GM21619 (cell line): ENCODE data around the gene CCT6A.
A peak's percentile ranks its signal among the peaks of the same experiment; 100 is the strongest.
"Not testable (repeated sequence)": the region's sequence is repeated elsewhere in the genome, so short reads cannot be mapped to it uniquely, and the experiment has no call there.

ENCODE experiments used
- ATAC-seq: cut with Tn5 transposase; IDR thresholded peaks from one replicate; pipeline ENCODE4 v1.9.1; 2021; ENCODE audit not compliant: unreplicated experiment

CCT6A gene, protein sequence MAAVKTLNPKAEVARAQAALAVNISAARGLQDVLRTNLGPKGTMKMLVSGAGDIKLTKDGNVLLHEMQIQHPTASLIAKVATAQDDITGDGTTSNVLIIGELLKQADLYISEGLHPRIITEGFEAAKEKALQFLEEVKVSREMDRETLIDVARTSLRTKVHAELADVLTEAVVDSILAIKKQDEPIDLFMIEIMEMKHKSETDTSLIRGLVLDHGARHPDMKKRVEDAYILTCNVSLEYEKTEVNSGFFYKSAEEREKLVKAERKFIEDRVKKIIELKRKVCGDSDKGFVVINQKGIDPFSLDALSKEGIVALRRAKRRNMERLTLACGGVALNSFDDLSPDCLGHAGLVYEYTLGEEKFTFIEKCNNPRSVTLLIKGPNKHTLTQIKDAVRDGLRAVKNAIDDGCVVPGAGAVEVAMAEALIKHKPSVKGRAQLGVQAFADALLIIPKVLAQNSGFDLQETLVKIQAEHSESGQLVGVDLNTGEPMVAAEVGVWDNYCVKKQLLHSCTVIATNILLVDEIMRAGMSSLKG

GRCh38 chr7:56051339-56052191 lies at the start of gene CCT6A, which contains the start of gene PSPH:
Gene CCT6A (plus strand): TSS chr7:56051765. CDS start chr7:56051849, 84 bp downstream.
Gene PSPH (minus strand): TSS chr7:56051444. CDS start chr7:56021212, 30,232 bp downstream.
- ATAC-seq = peak; percentile 92

DNA sequence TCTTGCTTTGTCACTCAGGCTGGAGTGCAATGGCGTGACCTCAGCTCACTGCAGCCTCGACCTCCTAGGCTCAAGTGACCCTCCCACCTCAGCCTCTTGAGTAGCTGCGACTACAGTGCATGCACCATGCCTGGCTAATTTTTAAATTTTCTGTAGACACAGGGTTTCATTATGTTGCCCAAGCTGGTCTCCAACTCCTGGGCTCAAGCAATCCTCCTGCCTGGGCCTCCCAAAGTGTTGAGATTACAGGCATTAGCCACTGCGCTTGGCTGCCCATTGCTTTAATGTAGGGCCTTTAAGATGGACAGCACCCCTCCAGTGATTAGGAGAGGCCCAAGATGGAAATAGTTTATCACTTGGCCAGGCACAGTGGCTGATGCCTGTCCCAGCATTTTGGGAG lies 47.8 kb upstream of the CCT6A start:
- no peak for ATAC-seq

DNA sequence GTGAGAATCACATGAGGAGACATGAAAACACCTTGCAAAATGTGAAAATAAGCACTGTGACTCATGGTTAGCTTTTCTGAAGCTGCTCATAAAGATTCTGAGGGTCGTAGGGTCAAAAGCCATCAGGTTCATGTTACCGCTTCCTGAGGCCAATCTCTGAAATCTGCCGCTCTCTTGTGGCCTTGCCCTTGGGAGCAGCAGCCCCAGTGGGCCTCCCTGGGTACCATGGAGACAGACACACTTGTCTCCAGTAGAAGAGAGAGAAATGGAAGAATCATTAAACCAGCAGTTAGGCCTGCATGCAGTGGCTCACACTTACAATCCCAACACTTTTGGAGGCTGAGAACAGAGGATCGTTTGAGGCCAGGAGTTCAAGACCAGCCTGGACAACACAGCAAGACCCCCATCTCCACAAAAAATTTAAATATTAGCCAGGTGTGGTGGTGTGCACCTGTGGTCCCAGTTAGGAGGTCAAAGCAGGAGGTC lies 44.4 kb upstream of the CCT6A start:
- no peak for ATAC-seq

DNA sequence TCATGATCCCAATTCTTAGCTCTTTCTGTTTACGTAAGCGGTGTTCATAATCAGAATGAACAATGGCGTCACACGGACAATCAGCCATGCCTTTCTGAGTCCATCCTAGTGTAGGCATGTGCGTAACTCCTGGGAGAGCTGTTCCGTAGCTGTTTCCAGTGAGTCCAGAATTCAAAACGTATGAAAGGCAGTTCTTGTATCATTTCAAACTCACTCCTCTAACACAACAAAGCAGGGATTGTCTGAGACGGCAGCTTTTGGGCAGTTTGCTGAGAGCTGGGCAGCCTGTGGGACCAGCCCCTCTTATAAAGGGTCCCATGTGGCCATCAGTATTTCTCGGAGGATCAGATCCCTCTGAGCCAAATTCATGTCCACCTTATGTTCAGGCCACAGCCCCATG lies 43.7 kb upstream of the CCT6A start:
- no peak for ATAC-seq

GRCh38 chr7:56009695-56010094 lies 41.9 kb upstream of the CCT6A start:
- no peak for ATAC-seq

GRCh38 chr7:56017015-56017414 lies 34.5 kb upstream of the CCT6A start:
- not testable (repeated sequence) for ATAC-seq

DNA sequence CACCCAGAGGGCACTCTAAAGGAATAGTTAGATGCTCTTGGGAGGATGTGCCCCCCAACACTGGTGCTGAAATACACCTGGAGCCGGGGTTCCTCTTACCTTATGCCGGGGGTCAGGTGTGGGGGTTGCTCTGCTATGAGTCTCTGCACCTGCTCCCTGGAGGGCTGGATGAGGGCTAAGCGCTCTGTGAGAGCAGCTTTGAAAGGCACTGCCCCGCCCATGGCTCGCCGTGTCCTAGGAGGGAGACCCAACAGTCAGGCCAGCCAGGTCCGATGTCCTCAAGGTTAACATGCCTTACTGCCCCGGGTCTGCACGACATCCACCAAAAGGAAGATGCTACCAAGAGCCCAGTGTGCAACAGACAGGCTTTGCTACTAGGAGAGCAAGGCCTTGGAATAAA lies 32.1 kb upstream of the CCT6A start:
- no peak for ATAC-seq

- ATAC-seq = no peak
These were observed 28.1 kb upstream of the CCT6A start for GRCh38 chr7:56023500-56023899.

- ATAC-seq = no peak
These were observed 25.0 kb upstream of the CCT6A start for GRCh38 chr7:56026538-56026937.

DNA sequence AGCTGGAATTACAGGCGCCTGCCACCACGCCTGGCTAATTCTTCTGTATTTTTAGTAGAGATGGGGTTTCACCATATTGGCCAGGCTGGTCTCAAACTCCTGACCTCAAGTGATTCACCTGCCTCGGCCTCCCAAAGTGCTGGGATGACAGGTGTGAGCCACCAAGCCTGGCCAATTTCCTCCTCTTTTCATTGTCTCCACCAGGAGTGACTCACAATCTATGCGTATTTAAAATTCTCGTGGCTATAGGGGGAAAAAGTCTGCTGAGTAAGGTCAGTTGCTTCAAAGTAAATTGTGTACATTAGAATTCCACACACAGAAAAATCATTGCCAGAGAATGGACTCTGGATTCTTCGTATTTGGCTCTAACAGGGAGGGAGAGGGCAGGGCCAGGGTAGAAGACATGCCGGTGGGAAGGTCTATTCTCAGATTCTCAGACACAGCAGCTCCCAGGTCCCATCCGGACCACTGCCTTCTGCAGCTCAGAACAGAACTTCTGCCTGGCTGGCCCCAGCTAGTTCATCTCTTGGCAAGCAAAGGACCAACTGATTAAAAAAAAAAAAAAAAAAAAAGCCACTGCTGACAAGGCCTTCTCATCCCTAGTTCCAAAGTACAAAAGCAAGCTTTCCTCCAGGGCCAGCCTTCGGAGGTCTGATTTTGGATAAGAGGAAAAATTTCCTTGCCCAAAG lies 22.5 kb upstream of the CCT6A start:
- ATAC-seq = no peak

- ATAC-seq = no peak
These were observed 21.2 kb upstream of the CCT6A start for GRCh38 chr7:56030340-56030739.

- ATAC-seq = not testable (repeated sequence)
These were observed 20.0 kb upstream of the CCT6A start for GRCh38 chr7:56031556-56031955.

- not testable (repeated sequence) for ATAC-seq
These were observed 19.0 kb upstream of the CCT6A start for GRCh38 chr7:56032578-56032977.

- peak; percentile 97 for ATAC-seq
These were observed 17.7 kb upstream of the CCT6A start for GRCh38 chr7:56033671-56034432.

DNA sequence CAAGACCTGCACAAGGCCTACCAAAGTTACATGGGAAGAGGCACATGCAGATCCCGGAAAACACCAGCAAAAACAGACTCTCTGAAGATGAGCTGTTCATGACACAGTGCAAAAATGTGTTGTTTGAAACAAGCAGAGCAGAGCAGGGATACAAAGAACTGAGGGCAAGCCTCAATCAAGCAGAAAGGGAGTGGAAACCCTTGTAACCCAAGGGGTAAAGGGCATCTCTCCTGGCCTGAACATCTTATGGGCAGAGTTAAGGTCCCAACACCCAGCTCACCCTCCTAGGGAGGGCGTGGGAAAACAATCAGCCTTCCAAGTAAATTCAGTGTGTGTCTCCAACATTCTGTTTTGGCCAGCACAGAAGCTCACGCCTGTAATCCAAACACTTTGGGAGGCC lies 10.8 kb upstream of the CCT6A start:
- no peak for ATAC-seq

DNA sequence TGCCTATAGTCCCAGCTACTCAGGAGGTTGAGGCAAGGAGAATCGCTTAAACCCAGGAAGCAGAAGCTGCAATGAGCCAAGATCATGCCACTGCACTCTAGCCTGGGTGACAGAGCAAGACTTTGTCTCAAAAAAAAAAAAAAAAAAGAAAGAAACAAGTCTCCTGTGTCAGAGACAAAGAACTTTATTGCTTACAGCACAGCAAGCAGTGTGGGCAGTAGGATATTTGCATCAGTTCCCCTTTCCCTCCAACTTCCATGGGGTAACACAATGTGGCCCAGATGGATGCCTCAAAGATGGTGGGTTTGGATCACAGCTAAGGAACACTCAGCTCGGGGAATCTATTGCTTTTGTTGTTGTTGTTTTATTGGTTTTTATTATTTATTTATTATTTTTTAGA lies 5.8 kb upstream of the CCT6A start:
- not testable (repeated sequence) for ATAC-seq

GRCh38 chr7:56046721-56047445 lies 4.7 kb upstream of the CCT6A start:
- no peak for ATAC-seq

GRCh38 chr7:56047446-56048116 lies 4.0 kb upstream of the CCT6A start:
- ATAC-seq = not testable (repeated sequence)

DNA sequence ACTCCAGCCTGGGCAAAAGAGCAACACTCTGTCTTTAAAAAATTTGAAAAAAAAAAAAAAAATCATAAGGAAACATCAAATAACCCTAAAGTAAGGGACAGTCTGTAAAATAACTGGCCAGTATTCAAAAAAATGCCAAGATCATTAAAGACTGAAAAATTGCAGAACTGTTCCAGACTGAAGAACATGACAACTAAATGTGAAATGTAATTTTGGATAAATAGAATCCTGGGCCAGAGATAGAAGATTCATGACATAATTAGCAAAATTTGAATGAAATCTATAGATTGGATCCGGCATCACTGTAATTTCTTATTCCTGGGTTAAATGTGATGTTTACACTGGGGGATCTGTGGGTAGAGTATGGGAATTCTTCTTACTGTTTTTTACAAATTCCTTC lies 3.3 kb upstream of the CCT6A start:
- no peak for ATAC-seq
